Measurements from ENCODE around the gene TNIK.

The TNIK gene

GRCh38 chr3:171229173-171229572 is 231.0 kb downstream of the TNIK start:
- no peaks in the 10 kb centered on the region for H3K9me2 ChIP-seq (replicated peaks; ENCODE audit: low read depth, low read length)
- H3K4me1 ChIP-seq (ENCODE audit: insufficient read depth, low read length, poor library complexity, severe bottlenecking), result peaks cover 40% of the 10 kb centered on the region
- no peak overlapping the region for H3K4me3 ChIP-seq (ENCODE audit: low read length, poor library complexity, severe bottlenecking)
- no peak for TF ChIP-seq EZH2phosphoT487 (IDR thresholded peaks at IDR 0.05; ENCODE audit: borderline replicate concordance)
- TF ChIP-seq, protein P1, sequence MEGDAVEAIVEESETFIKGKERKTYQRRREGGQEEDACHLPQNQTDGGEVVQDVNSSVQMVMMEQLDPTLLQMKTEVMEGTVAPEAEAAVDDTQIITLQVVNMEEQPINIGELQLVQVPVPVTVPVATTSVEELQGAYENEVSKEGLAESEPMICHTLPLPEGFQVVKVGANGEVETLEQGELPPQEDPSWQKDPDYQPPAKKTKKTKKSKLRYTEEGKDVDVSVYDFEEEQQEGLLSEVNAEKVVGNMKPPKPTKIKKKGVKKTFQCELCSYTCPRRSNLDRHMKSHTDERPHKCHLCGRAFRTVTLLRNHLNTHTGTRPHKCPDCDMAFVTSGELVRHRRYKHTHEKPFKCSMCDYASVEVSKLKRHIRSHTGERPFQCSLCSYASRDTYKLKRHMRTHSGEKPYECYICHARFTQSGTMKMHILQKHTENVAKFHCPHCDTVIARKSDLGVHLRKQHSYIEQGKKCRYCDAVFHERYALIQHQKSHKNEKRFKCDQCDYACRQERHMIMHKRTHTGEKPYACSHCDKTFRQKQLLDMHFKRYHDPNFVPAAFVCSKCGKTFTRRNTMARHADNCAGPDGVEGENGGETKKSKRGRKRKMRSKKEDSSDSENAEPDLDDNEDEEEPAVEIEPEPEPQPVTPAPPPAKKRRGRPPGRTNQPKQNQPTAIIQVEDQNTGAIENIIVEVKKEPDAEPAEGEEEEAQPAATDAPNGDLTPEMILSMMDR (conservative IDR thresholded peaks at IDR 0.05; ENCODE audit: low read length), result no peak
- no peak overlapping the region for H2AFZ ChIP-seq (ENCODE audit: low read length)
- H4K20me1 ChIP-seq (ENCODE audit: insufficient read depth, low read length, poor library complexity, severe bottlenecking), result no peaks in the 10 kb centered on the region
- 0 out of 2 replicates have a peak, but pooled peaks cover 3% of the 10 kb centered on the region for H3K9me3 ChIP-seq (ENCODE audit: insufficient read depth, low read depth, low read length)
- peaks cover 26% of the 10 kb centered on the region for H3K79me2 ChIP-seq (ENCODE audit: insufficient read depth, low read length)
- peaks cover 26% of the 10 kb centered on the region; the same call in 1 of the 2 replicates for H3K36me3 ChIP-seq (ENCODE audit: insufficient read depth, low read length)
- no peaks in the 10 kb centered on the region for H3F3A ChIP-seq (ENCODE audit: low read depth)
- no peak overlapping the region for H3K4me2 ChIP-seq (ENCODE audit: low read depth, low read length, poor library complexity, severe bottlenecking)
- no peak overlapping the region for H3K9ac ChIP-seq (ENCODE audit: low read depth, low read length, poor library complexity, severe bottlenecking)
- H3K27me3 ChIP-seq (ENCODE audit: insufficient read depth, low read length, poor library complexity, severe bottlenecking), result no peaks in the 10 kb centered on the region

- peaks cover 40% of the 10 kb centered on the region for H3K4me1 ChIP-seq (ENCODE audit: insufficient read depth, low read length, poor library complexity, severe bottlenecking)
- H3K9me2 ChIP-seq (replicated peaks; ENCODE audit: low read depth, low read length), result no peaks in the 10 kb centered on the region
- H3K9ac ChIP-seq (ENCODE audit: low read depth, low read length, poor library complexity, severe bottlenecking), result no peak overlapping the region
- H3K9me3 ChIP-seq (ENCODE audit: insufficient read depth, low read depth, low read length), result 0 out of 2 replicates have a peak, but pooled peaks cover 3% of the 10 kb centered on the region
- no peak overlapping the region for H3K4me3 ChIP-seq (ENCODE audit: low read length, poor library complexity, severe bottlenecking)
- no peak overlapping the region for H3K4me2 ChIP-seq (ENCODE audit: low read depth, low read length, poor library complexity, severe bottlenecking)
- peaks cover 26% of the 10 kb centered on the region; the same call in 1 of the 2 replicates for H3K36me3 ChIP-seq (ENCODE audit: insufficient read depth, low read length)
- no peak for TF ChIP-seq EZH2phosphoT487 (IDR thresholded peaks at IDR 0.05; ENCODE audit: borderline replicate concordance)
- no peaks in the 10 kb centered on the region for H3K27me3 ChIP-seq (ENCODE audit: insufficient read depth, low read length, poor library complexity, severe bottlenecking)
- peaks cover 26% of the 10 kb centered on the region for H3K79me2 ChIP-seq (ENCODE audit: insufficient read depth, low read length)
- no peaks in the 10 kb centered on the region for H4K20me1 ChIP-seq (ENCODE audit: insufficient read depth, low read length, poor library complexity, severe bottlenecking)
- H2AFZ ChIP-seq (ENCODE audit: low read length), result no peak overlapping the region
- H3F3A ChIP-seq (ENCODE audit: low read depth), result no peaks in the 10 kb centered on the region
Measured at GRCh38 chr3:171228240-171228639, 232.0 kb downstream of the TNIK start.

GRCh38 chr3:171227828-171228227 is 232.4 kb downstream of the TNIK start:
- no peak overlapping the region for H2AFZ ChIP-seq (ENCODE audit: low read length)
- peaks cover 26% of the 10 kb centered on the region; the same call in 1 of the 2 replicates for H3K36me3 ChIP-seq (ENCODE audit: insufficient read depth, low read length)
- H3K4me1 ChIP-seq (ENCODE audit: insufficient read depth, low read length, poor library complexity, severe bottlenecking), result peaks cover 37% of the 10 kb centered on the region
- H4K20me1 ChIP-seq (ENCODE audit: insufficient read depth, low read length, poor library complexity, severe bottlenecking), result no peaks in the 10 kb centered on the region
- H3K27me3 ChIP-seq (ENCODE audit: insufficient read depth, low read length, poor library complexity, severe bottlenecking), result no peaks in the 10 kb centered on the region
- H3K9me2 ChIP-seq (replicated peaks; ENCODE audit: low read depth, low read length), result no peaks in the 10 kb centered on the region
- TF ChIP-seq, protein P1 (conservative IDR thresholded peaks at IDR 0.05; ENCODE audit: low read length), result no peak
- TF ChIP-seq EZH2phosphoT487 (IDR thresholded peaks at IDR 0.05; ENCODE audit: borderline replicate concordance), result no peak
- peaks cover 26% of the 10 kb centered on the region for H3K79me2 ChIP-seq (ENCODE audit: insufficient read depth, low read length)
- H3K4me2 ChIP-seq (ENCODE audit: low read depth, low read length, poor library complexity, severe bottlenecking), result no peak overlapping the region
- H3K9me3 ChIP-seq (ENCODE audit: insufficient read depth, low read depth, low read length), result 0 out of 2 replicates have a peak, but pooled peaks cover 3% of the 10 kb centered on the region
- H3K9ac ChIP-seq (ENCODE audit: low read depth, low read length, poor library complexity, severe bottlenecking), result no peak overlapping the region
- no peak overlapping the region for H3K4me3 ChIP-seq (ENCODE audit: low read length, poor library complexity, severe bottlenecking)
- H3F3A ChIP-seq (ENCODE audit: low read depth), result no peaks in the 10 kb centered on the region

GRCh38 chr3:171227359-171227758 is 232.8 kb downstream of the TNIK start:
- no peaks in the 10 kb centered on the region for H4K20me1 ChIP-seq (ENCODE audit: insufficient read depth, low read length, poor library complexity, severe bottlenecking)
- H3K36me3 ChIP-seq (ENCODE audit: insufficient read depth, low read length), result peaks cover 26% of the 10 kb centered on the region; the same call in 1 of the 2 replicates
- H3K4me1 ChIP-seq (ENCODE audit: insufficient read depth, low read length, poor library complexity, severe bottlenecking), result peaks cover 32% of the 10 kb centered on the region
- no peak overlapping the region for H2AFZ ChIP-seq (ENCODE audit: low read length)
- H3K27me3 ChIP-seq (ENCODE audit: insufficient read depth, low read length, poor library complexity, severe bottlenecking), result no peaks in the 10 kb centered on the region
- no peak overlapping the region for H3K9ac ChIP-seq (ENCODE audit: low read depth, low read length, poor library complexity, severe bottlenecking)
- no peaks in the 10 kb centered on the region for H3F3A ChIP-seq (ENCODE audit: low read depth)
- no peaks in the 10 kb centered on the region for H3K9me2 ChIP-seq (replicated peaks; ENCODE audit: low read depth, low read length)
- no peak for TF ChIP-seq EZH2phosphoT487 (IDR thresholded peaks at IDR 0.05; ENCODE audit: borderline replicate concordance)
- TF ChIP-seq, protein P1 (conservative IDR thresholded peaks at IDR 0.05; ENCODE audit: low read length), result no peak
- H3K4me3 ChIP-seq (ENCODE audit: low read length, poor library complexity, severe bottlenecking), result no peak overlapping the region
- 0 out of 2 replicates have a peak, but pooled peaks cover 3% of the 10 kb centered on the region for H3K9me3 ChIP-seq (ENCODE audit: insufficient read depth, low read depth, low read length)
- H3K4me2 ChIP-seq (ENCODE audit: low read depth, low read length, poor library complexity, severe bottlenecking), result no peak overlapping the region
- peaks cover 21% of the 10 kb centered on the region for H3K79me2 ChIP-seq (ENCODE audit: insufficient read depth, low read length)

Measured in Loucy (cell line).